Measurements from ENCODE around the gene PDE4D.

Gene PDE4D

DNA sequence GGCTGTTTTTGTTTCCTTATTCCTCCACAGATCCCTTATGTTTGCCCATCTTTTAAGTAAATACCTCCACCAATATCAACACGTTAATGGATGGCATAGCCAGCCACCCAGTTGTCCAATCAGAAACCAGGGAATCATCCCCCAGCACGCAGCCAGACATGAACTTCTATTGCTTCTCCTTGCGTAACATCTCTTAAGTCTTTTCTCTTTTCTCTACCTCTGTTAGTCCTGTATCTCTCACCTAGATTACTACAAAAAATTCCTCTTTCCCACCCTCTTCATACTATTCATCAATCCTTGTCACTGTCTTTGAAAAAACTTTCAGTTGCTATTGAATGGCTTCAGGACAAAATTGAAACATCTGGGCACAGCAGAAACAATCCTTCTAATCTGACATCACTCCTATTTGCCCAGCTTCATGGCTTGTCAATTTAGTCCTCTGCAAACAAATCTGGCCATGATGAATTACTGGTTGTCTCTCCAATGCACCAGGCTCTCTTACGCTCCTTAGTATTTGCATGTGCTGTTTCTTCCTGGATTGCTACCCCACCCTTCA, 961.4 kb downstream of the PDE4D start:
- DNase-seq, result no peak

DNA sequence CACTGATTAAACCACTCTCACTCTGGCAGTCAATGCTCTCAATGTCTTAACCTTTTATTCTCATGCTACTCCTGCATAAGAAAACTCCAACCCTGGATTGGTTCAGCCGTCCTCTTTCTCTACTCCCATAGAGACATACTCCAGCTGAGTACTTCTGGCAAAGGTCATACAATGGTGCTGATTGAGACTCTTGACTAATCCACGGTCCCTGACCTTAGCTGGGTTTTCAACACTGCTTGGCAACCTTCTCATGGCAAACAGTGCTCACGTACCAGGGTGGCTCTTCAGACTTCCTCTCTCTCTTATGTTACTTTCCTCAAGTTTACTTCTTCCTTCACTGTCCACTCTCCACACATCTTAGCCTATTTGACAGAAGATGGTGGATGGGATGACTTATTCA, 963.0 kb downstream of the PDE4D start:
- no peak for DNase-seq

DNA sequence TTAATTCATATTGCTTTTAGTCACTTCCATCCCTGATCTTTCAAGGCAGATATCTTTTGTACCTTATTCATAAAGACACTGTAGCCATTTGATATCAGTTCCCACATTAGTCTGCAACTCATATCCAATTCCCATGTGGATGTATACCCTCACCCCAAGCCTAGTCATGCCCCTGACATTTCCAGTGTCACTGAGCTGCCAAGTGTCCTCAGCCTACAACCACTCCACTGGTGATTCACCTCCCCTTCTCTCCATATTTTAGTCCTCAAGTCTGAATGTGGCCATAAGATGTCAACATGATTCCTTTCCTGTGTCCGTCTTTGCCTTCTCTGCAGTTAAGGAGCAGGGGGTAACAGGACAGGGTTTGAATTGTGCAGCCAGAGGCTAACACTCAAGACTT, 963.8 kb downstream of the PDE4D start:
- DNase-seq, result no peak

DNA sequence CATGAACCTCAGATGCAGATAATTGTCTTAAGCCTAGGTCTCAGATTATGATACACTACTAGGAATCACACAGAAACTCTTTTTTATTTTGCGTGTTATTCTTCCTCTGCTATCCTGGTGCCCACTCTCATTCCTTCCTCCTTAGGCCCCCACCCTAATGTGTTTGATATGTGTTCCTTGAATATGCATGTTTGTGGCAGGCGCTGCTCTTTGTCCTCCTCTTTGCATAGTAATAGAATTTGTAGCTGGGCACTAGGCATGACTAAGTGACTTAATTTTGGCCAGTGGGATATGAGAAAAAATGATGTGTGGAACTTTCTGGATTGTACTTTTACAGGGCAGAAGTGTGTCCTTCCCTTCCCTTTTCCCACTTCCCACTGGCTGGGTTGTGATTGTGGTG, 965.6 kb downstream of the PDE4D start:
- DNase-seq, result no peak

GRCh38 chr5:58927181-58927580, 966.3 kb downstream of the PDE4D start:
- DNase-seq, result no peak

- no peak for DNase-seq
These were observed 967.0 kb downstream of the PDE4D start for GRCh38 chr5:58926541-58926935.

- no peak for DNase-seq
These were observed 967.6 kb downstream of the PDE4D start for GRCh38 chr5:58925627-58926540.

- DNase-seq, result no peak
These were observed 969.2 kb downstream of the PDE4D start for GRCh38 chr5:58924306-58924705.

DNA sequence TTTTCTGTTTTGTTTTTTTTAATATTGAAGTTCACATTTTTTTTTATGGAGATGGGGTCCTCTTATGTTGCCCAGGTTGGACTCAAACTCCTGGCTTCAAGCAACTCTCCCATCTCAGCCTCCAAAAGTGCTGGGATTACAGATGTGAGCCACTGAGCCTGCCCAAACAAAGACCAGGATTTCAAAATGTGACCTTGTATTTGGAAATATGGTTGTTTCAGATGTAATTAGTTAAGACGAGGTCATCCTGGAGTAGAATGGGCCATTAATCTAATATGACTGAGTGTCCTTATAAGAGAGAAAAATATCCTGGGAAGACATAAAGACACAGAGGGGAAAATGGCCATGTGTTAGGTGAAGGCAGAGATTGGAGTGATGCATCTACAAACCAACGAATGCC, 970.2 kb downstream of the PDE4D start:
- DNase-seq, result no peak

DNA sequence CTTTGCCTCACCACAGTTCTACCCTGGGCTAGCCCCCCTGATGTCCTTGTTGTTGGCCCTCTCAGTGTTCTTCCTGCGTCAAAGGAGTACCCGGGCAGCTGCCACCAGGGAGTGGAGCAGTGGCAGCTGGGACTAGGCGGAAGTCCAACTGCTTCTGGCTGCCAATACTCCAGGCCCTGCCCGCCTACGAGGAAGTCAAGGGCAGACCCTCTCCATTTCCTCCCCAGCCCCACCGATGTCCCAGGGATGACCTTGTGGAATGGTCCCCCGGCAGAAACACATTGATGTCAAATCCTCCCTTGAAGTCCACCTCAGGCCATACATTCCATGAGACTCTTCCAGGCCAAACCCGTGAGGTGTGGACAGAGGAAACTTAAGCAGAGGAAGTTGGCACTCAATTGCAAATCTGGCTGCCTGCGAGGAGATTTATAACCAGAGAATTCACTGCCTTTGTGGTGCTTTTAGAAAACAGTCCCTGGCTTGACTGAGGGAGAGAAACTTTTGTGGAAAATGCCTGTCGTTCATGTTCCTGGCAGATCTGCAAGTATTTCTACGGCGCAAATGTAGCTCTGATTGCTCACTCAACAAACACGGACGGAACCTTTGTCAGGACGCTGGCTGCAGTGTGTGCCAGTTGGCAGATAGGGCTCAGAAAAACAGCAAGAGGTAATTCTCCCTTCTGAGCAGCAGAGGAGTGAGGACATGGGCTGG, 970.9 kb downstream of the PDE4D start:
- DNase-seq, result no peak

DNA sequence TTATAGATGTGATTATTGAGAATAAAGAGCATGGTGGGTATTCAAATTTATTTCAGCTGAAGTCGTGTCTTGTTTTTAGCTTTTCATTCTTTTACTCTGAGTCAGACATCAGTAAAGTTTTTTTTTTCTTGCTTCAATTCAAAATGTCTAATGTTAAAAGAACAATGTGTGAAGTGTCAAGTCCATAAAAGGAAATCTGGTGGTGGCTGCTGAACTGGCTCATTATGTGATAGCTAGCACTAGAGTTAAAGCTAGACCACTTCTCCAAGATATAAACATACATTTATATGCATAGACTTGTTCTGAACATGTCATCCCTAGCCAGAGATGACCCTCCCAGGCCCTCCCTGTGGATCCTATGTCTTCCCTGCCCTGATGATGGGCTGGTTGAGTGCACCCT, 972.4 kb downstream of the PDE4D start:
- no peak for DNase-seq

GRCh38 chr5:58919833-58920232, 973.7 kb downstream of the PDE4D start:
- DNase-seq, result no peak

Measured in effector CD4-positive, alpha-beta T cell (primary cell).